Fibroblast of pulmonary artery (primary cell): Measurements from ENCODE around the gene ABCA2.

Experiments used
- DNase-seq: peaks from one replicate; pipeline ENCODE4 v3.0.0-alpha.2; 2010; ENCODE audit warnings: low read depth
- H3K4me3 ChIP-seq: replicated peaks from 2 replicates; pipeline ENCODE4 v1.5.1; 2011; ENCODE audit warnings: low read depth, mild to moderate bottlenecking, control low read depth, low read length, moderate library complexity
- CTCF ChIP-seq: IDR thresholded peaks from 2 replicates; pipeline ENCODE4 v1.5.1; 2011; ENCODE audit warnings: mild to moderate bottlenecking, control low read depth, low read length, inconsistent platforms; ENCODE audit errors: missing control alignments

ABCA2 gene

GRCh38 chr9:136980669-136981478, 47.2 kb downstream of the ABCA2 start:
- no peak overlapping the region for H3K4me3 ChIP-seq
- no peak for DNase-seq

DNA sequence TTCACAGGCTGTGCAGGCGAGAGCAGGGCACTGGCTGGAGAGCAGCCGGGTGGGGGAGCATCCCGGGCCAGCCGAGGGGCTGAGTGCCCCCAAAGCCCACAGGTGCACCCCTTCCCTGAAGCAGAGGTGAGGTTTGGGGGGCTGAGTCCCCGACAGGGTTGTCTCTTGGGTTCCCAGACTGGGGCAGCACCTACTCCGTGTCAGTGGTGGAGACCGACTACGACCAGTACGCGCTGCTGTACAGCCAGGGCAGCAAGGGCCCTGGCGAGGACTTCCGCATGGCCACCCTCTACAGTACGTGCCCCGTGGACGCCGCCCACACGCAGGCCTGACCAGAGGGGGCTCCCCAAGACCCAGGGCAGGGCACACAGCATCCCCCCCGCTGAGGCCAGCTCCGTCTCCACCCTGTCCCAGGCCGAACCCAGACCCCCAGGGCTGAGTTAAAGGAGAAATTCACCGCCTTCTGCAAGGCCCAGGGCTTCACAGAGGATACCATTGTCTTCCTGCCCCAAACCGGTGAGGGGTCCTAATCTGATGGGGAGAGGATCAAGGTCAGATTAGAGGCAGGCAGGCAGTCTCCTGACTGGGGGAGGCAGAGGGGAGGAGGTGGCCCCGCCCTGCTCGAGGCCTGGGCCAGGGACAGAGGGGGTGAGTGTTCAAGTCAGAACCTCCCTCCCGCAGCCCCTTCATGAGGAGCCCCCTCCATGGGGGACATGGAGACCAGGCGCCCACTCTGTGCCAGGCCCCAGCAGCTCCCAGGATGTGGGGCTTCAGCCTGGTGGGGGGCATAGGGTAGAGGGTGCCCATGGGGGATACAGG, 48.1 kb downstream of the ABCA2 start:
- TF ChIP-seq CTCF, result no peak
- no peak overlapping the region for H3K4me3 ChIP-seq
- DNase-seq, result no peak

More at GRCh38 chr9:136980669-136981478, 47.2 kb downstream of the ABCA2 start:
- TF ChIP-seq CTCF, result no peak

- DNase-seq, result no peak
- TF ChIP-seq CTCF, result no peak
- no peak overlapping the region for H3K4me3 ChIP-seq
These were observed 49.0 kb downstream of the ABCA2 start for GRCh38 chr9:136978865-136979544.

GRCh38 chr9:136978073-136978864, 49.8 kb downstream of the ABCA2 start:
- peak; percentile 61 for DNase-seq
- peak overlapping the region; percentile 57 for H3K4me3 ChIP-seq

GRCh38 chr9:136977649-136978072, 50.4 kb downstream of the ABCA2 start:
- H3K4me3 ChIP-seq, result peak overlapping the region; percentile 57
- no peak for DNase-seq

More at GRCh38 chr9:136978073-136978864, 49.8 kb downstream of the ABCA2 start:
- TF ChIP-seq CTCF, result no peak

More at GRCh38 chr9:136977649-136978072, 50.4 kb downstream of the ABCA2 start:
- TF ChIP-seq CTCF, result no peak
